H9 (cell line): Measurements from ENCODE around the gene FAM222B. TPM values are rescaled to one million over a fixed set of nuclear protein-coding genes. Genes with fewer than 3 reads are reported as not detected.

ENCODE experiments used
- DNase-seq: peaks from one replicate; pipeline ENCODE4 v3.0.0-alpha.2; 2017
- H2AFZ ChIP-seq: one replicate; pipeline ENCODE4 v1.6.1; 2013; ENCODE audit warnings: mild to moderate bottlenecking, low read length, control low read depth, moderate library complexity
- H2AK5ac ChIP-seq: 2 replicates; pipeline ENCODE4 v1.6.1; 2013; ENCODE audit warnings: low read length, control low read depth, mixed read lengths; ENCODE audit not compliant: insufficient read length
- H2BK120ac ChIP-seq: one replicate; pipeline ENCODE4 v1.6.1; 2013; ENCODE audit warnings: low read depth, mild to moderate bottlenecking, low read length, control low read depth, inconsistent platforms; ENCODE audit not compliant: poor library complexity, severe bottlenecking
- H2BK12ac ChIP-seq: 2 replicates; pipeline ENCODE4 v1.6.1; 2013; ENCODE audit warnings: low read length, control low read depth, mixed read lengths, low read depth; ENCODE audit not compliant: insufficient read length
- H2BK15ac ChIP-seq: 2 replicates; pipeline ENCODE4 v1.6.1; 2013; ENCODE audit warnings: low read depth, low read length, control low read depth
- H2BK20ac ChIP-seq: one replicate; pipeline ENCODE4 v1.6.1; 2013; ENCODE audit warnings: low read depth, mild to moderate bottlenecking, low read length, control low read depth, inconsistent platforms; ENCODE audit not compliant: poor library complexity, severe bottlenecking
- H2BK5ac ChIP-seq: 2 replicates; pipeline ENCODE4 v1.6.1; 2013; ENCODE audit warnings: low read length, control low read depth, mixed read lengths; ENCODE audit not compliant: insufficient read length
- H3K14ac ChIP-seq: 2 replicates; pipeline ENCODE4 v1.6.1; 2013; ENCODE audit warnings: low read length, control low read depth; ENCODE audit not compliant: insufficient read depth
- H3K18ac ChIP-seq: 2 replicates; pipeline ENCODE4 v1.6.1; 2013; ENCODE audit warnings: low read depth, mild to moderate bottlenecking, mixed read lengths, low read length, control low read depth; ENCODE audit not compliant: insufficient read length
- H3K23ac ChIP-seq: 2 replicates; pipeline ENCODE4 v1.6.1; 2013; ENCODE audit warnings: low read length, control low read depth, mixed read lengths, low read depth; ENCODE audit not compliant: insufficient read length
- H3K23me2 ChIP-seq: 2 replicates; pipeline ENCODE4 v1.6.1; 2013; ENCODE audit warnings: low read depth, mild to moderate bottlenecking, mixed read lengths, low read length, control low read depth; ENCODE audit not compliant: insufficient read length, poor library complexity, severe bottlenecking
- H3K27ac ChIP-seq: 2 replicates; pipeline ENCODE4 v1.5.1; 2013; ENCODE audit warnings: low read length, control low read depth, mixed read lengths, low read depth; ENCODE audit not compliant: insufficient read length
- H3K27me3 ChIP-seq: 2 replicates; pipeline ENCODE4 v1.6.1; 2013; ENCODE audit warnings: low read length, control low read depth, inconsistent platforms; ENCODE audit not compliant: insufficient read depth
- H3K4ac ChIP-seq: 2 replicates; pipeline ENCODE4 v1.6.1; 2013; ENCODE audit warnings: low read depth, mild to moderate bottlenecking, control low read depth, inconsistent platforms, low read length, moderate library complexity
- H3K4me1 ChIP-seq: 2 replicates; pipeline ENCODE4 v1.6.1; 2013; ENCODE audit warnings: low read length, control low read depth, inconsistent platforms; ENCODE audit not compliant: insufficient read depth
- H3K4me2 ChIP-seq: 2 replicates; pipeline ENCODE4 v1.6.1; 2013; ENCODE audit warnings: low read length, control low read depth, mixed read lengths; ENCODE audit not compliant: insufficient read length, insufficient read depth
- H3K56ac ChIP-seq: 2 replicates; pipeline ENCODE4 v1.6.1; 2013; ENCODE audit warnings: low read depth, mild to moderate bottlenecking, mixed read lengths, low read length, control low read depth; ENCODE audit not compliant: insufficient read length
- H3K79me1 ChIP-seq: 2 replicates; pipeline ENCODE4 v1.6.1; 2013; ENCODE audit warnings: low read depth, mild to moderate bottlenecking, moderate library complexity, low read length, control low read depth, inconsistent platforms; ENCODE audit not compliant: insufficient read depth, poor library complexity, severe bottlenecking
- H3K79me2 ChIP-seq: 2 replicates; pipeline ENCODE4 v1.6.1; 2013; ENCODE audit warnings: low read length, control low read depth, inconsistent platforms; ENCODE audit not compliant: insufficient read depth
- H3K9ac ChIP-seq: 2 replicates; pipeline ENCODE4 v1.6.1; 2013; ENCODE audit warnings: low read length, control low read depth, mixed read lengths; ENCODE audit not compliant: insufficient read length; ENCODE audit errors: extremely low read depth
- H3K9me3 ChIP-seq: one replicate; pipeline ENCODE4 v1.6.1; 2013; ENCODE audit warnings: low read depth, low read length, inconsistent platforms; ENCODE audit not compliant: control insufficient read depth
- H3T11ph ChIP-seq: one replicate; pipeline ENCODE4 v1.6.1; 2013; ENCODE audit warnings: mild to moderate bottlenecking, low read length, control low read depth, inconsistent platforms
- H4K20me1 ChIP-seq: one replicate; pipeline ENCODE4 v1.6.1; 2013; ENCODE audit not compliant: control insufficient read depth, insufficient read length, insufficient read depth
- H4K5ac ChIP-seq: 2 replicates; pipeline ENCODE4 v1.6.1; 2013; ENCODE audit warnings: low read depth, mild to moderate bottlenecking, mixed read lengths, low read length, control low read depth; ENCODE audit not compliant: insufficient read length
- H4K8ac ChIP-seq: replicated peaks from 2 replicates; pipeline ENCODE4 v1.6.1; 2013; ENCODE audit warnings: low read length, control low read depth, mixed read lengths, low read depth; ENCODE audit not compliant: insufficient read length
- H4K91ac ChIP-seq: 2 replicates; pipeline ENCODE4 v1.6.1; 2013; ENCODE audit warnings: low read depth, mild to moderate bottlenecking, moderate library complexity, mixed read lengths, low read length, control low read depth; ENCODE audit not compliant: insufficient read length
- H3K27ac Mint-ChIP-seq, 3 experiments: 2 replicates in 2 of 3; 3 replicates in 1 of 3; pipeline ENCODE4 v1.8.0; 2020 to 2021; ENCODE audit warnings: mixed read lengths in 3 of 3, mild to moderate bottlenecking in 1 of 3, moderate library complexity in 1 of 3
- H3K27me3 Mint-ChIP-seq: 2 replicates; pipeline ENCODE4 v1.8.0; 2021; ENCODE audit warnings: low read depth, mild to moderate bottlenecking, moderate library complexity, mixed read lengths
- H3K36me3 Mint-ChIP-seq, 3 experiments: 2 replicates in 2 of 3; 3 replicates in 1 of 3; pipeline ENCODE4 v1.8.0; 2020 to 2021; ENCODE audit warnings: low read depth in 3 of 3, mixed read lengths in 3 of 3; ENCODE audit not compliant: insufficient read depth in 1 of 3
- H3K4me1 Mint-ChIP-seq, 2 experiments: 2 replicates each; pipeline ENCODE4 v1.8.0; 2020; ENCODE audit warnings: mixed read lengths in 2 of 2
- H3K4me3 Mint-ChIP-seq, 2 experiments: 2 replicates in 1 of 2; 3 replicates in 1 of 2; pipeline ENCODE4 v1.8.0; 2020 to 2021; ENCODE audit warnings: mild to moderate bottlenecking in 2 of 2, mixed read lengths in 2 of 2, moderate library complexity in 1 of 2
- H3K9me3 Mint-ChIP-seq, 2 experiments: 2 replicates in 1 of 2; 3 replicates in 1 of 2; pipeline ENCODE4 v1.8.0; 2020; ENCODE audit warnings: mild to moderate bottlenecking in 2 of 2, mixed read lengths in 2 of 2, moderate library complexity in 1 of 2
- CTCF ChIP-seq: fragments of 200-600 bp; sonication (generic); conservative IDR thresholded peaks from 3 replicates; pipeline ENCODE4 v1.8.0; 2021; ENCODE audit warnings: antibody characterized with exemption, mild to moderate bottlenecking
- WGBS: extraction: QIAGEN DNeasy Blood & Tissue Kit; methylation state at CpG from one replicate; pipeline ENCODE4 v1.1.7; 2013; ENCODE audit warnings: missing lambda C conversion rate, low lambda C conversion rate, mixed read lengths; ENCODE audit not compliant: insufficient read length; ENCODE audit errors: extremely low coverage; 5-methylcytosine and 5-hydroxymethylcytosine counted together
- total RNA-seq: library from RNA; stranded (reverse); gene quantifications from 2 replicates; pipeline ENCODE4 v1.2.1, GENCODE V29; 2021

The FAM222B gene
- total RNA-seq, 1 experiment from 2014 or later = 76.1 TPM

- no peak overlapping the region for H2BK15ac ChIP-seq
- H3K14ac ChIP-seq = no peak overlapping the region
- no peaks in the 10 kb centered on the region for H3K9me3 Mint-ChIP-seq
- H2BK20ac ChIP-seq = no peak overlapping the region
- no peak for DNase-seq
- H2AK5ac ChIP-seq = no peak overlapping the region
- no peak overlapping the region for H3K18ac ChIP-seq
- no peak for TF ChIP-seq CTCF
- H2BK5ac ChIP-seq = no peak overlapping the region
- no peaks in the 10 kb centered on the region for H4K20me1 ChIP-seq
- peaks cover 19 to 37% (median 22%) of the 10 kb centered on the region in 3 experiments; a peak in 6 of 7 replicates for H3K36me3 Mint-ChIP-seq
- no peak overlapping the region for H3K4me3 Mint-ChIP-seq
- H4K8ac ChIP-seq = no peak overlapping the region
- H3T11ph ChIP-seq = no peak overlapping the region
- no peak overlapping the region for H3K9ac ChIP-seq
- H4K5ac ChIP-seq = no peak overlapping the region
- no peaks in the 10 kb centered on the region for H3K9me3 ChIP-seq
- no peaks in the 10 kb centered on the region for H3K4me1 ChIP-seq
- no peaks in the 10 kb centered on the region for H3K27me3 Mint-ChIP-seq
- H3K23ac ChIP-seq = no peak overlapping the region
- H3K23me2 ChIP-seq = peaks cover 2% of the 10 kb centered on the region
- no peaks in the 10 kb centered on the region for H3K27me3 ChIP-seq
- H3K79me2 ChIP-seq = no peaks in the 10 kb centered on the region
- H3K4me2 ChIP-seq = no peak overlapping the region
- H2BK120ac ChIP-seq = no peak overlapping the region
- H3K79me1 ChIP-seq = no peaks in the 10 kb centered on the region
- no CpG with 5 or more reads among the region's 10 CpGs for WGBS
- no peak overlapping the region for H2AFZ ChIP-seq
- H3K27ac Mint-ChIP-seq = no peak overlapping the region
- H3K4me1 Mint-ChIP-seq = no peaks in the 10 kb centered on the region; a peak in 1 of 4 replicates
- no peak overlapping the region for H2BK12ac ChIP-seq
- H3K56ac ChIP-seq = no peak overlapping the region
- H4K91ac ChIP-seq = no peak overlapping the region
- no peak overlapping the region for H3K27ac ChIP-seq
- H3K4ac ChIP-seq = no peak overlapping the region
Observed at GRCh38 chr17:28734712-28735241, 107.8 kb downstream of the FAM222B start.
